ENCODE data around the gene ATP8B3. TPM values are rescaled to one million over a fixed set of nuclear protein-coding genes. Genes with fewer than 3 reads are reported as not detected.

Gene ATP8B3
- total and polyA plus RNA-seq, 2 experiments from 2014 or later: 2.1 to 6.0 TPM

- no peaks in the 10 kb centered on the region for H3K79me2 ChIP-seq (replicated peaks; ENCODE audit: insufficient read depth)
These were observed 55.2 kb downstream of the ATP8B3 start for GRCh38 chr19:1756705-1757465.

GRCh38 chr19:1756264-1756663 lies 55.8 kb downstream of the ATP8B3 start:
- TF ChIP-seq ETS1 (IDR thresholded peaks at IDR 0.05) (no peak), EZH2 (IDR thresholded peaks at IDR 0.05; ENCODE audit: low read depth, unreplicated experiment) (peak; percentile 83)
- Mint-ChIP-seq H3K27ac (no peak overlapping the region), H3K9me3 (peaks cover 3% of the 10 kb centered on the region; the same call in 1 of the 3 replicates), H3K36me3 (ENCODE audit: low read depth) (no peaks in the 10 kb centered on the region), H3K4me3 (no peak overlapping the region), H3K27me3 (ENCODE audit: insufficient read depth, low read depth, poor library complexity) (peaks cover 87% of the 10 kb centered on the region), H3K4me1 (peaks cover 15% of the 10 kb centered on the region)
- H3K4me1 ChIP-seq (ENCODE audit: insufficient read depth): peaks cover 13% of the 10 kb centered on the region; the same call in 1 of the 2 replicates
- H3F3A ChIP-seq (replicated peaks; ENCODE audit: low read depth): peaks cover 17% of the 10 kb centered on the region
- H3K36me3 ChIP-seq (ENCODE audit: insufficient read depth): no peaks in the 10 kb centered on the region
- H2AFZ ChIP-seq: no peak overlapping the region
- ATAC-seq (no peak), DNase-seq (ENCODE audit: low spot score) (no peak)
- H3K4me2 ChIP-seq: peak overlapping the region; percentile 71; the same call in 1 of the 2 replicates
- peak overlapping the region; percentile 43; the same call in 1 of the 2 replicates for H3K4me3 ChIP-seq
- H3K9me2 ChIP-seq (ENCODE audit: insufficient read depth): no peaks in the 10 kb centered on the region
- peaks cover 92% of the 10 kb centered on the region for H3K27me3 ChIP-seq (ENCODE audit: insufficient read depth)
- peaks cover 14% of the 10 kb centered on the region; the same call in 1 of the 2 replicates for H4K20me1 ChIP-seq (replicated peaks; ENCODE audit: insufficient read depth)
- no peak overlapping the region for H3K27ac ChIP-seq (ENCODE audit: low read depth)
- H3K79me2 ChIP-seq (replicated peaks; ENCODE audit: insufficient read depth): no peaks in the 10 kb centered on the region

More at GRCh38 chr19:1756705-1757465, 55.2 kb downstream of the ATP8B3 start:
- no peak overlapping the region for H2AFZ ChIP-seq
- peaks cover 14% of the 10 kb centered on the region for H3K4me1 Mint-ChIP-seq
- no peak for DNase-seq (ENCODE audit: low spot score)
- peaks cover 92% of the 10 kb centered on the region for H3K27me3 ChIP-seq (ENCODE audit: insufficient read depth)
- H3K9me2 ChIP-seq (ENCODE audit: insufficient read depth): no peaks in the 10 kb centered on the region
- peaks cover 16% of the 10 kb centered on the region for H3F3A ChIP-seq (replicated peaks; ENCODE audit: low read depth)
- ATAC-seq: no peak
- H3K36me3 ChIP-seq (ENCODE audit: insufficient read depth): no peaks in the 10 kb centered on the region
- H3K9me3 Mint-ChIP-seq: peaks cover 5% of the 10 kb centered on the region; the same call in 1 of the 3 replicates
- H3K27ac ChIP-seq (ENCODE audit: low read depth): no peak overlapping the region
- H3K4me2 ChIP-seq: 0 out of 2 replicates have a peak overlapping the region, but pooled peaks have one; percentile 68
- H3K4me3 ChIP-seq: no peak overlapping the region
- H3K4me1 ChIP-seq (ENCODE audit: insufficient read depth): peaks cover 11% of the 10 kb centered on the region; the same call in 1 of the 2 replicates
- peaks cover 19% of the 10 kb centered on the region; the same call in 1 of the 2 replicates for H4K20me1 ChIP-seq (replicated peaks; ENCODE audit: insufficient read depth)
- H3K4me3 Mint-ChIP-seq: peak overlapping the region; percentile 40; the same call in 1 of the 3 replicates
- no peak overlapping the region for H3K27ac Mint-ChIP-seq
- H3K27me3 Mint-ChIP-seq (ENCODE audit: insufficient read depth, low read depth, poor library complexity): peaks cover 87% of the 10 kb centered on the region
- TF ChIP-seq CREB1 (CRISPR knock-in tag; IDR thresholded peaks at IDR 0.05; ENCODE audit: low read depth) (no peak), EZH2 (IDR thresholded peaks at IDR 0.05; ENCODE audit: low read depth, unreplicated experiment) (peak; percentile 82)
- H3K36me3 Mint-ChIP-seq (ENCODE audit: low read depth): no peaks in the 10 kb centered on the region

GRCh38 chr19:1755467-1756171 lies 56.5 kb downstream of the ATP8B3 start:
- Mint-ChIP-seq H3K27me3 (ENCODE audit: insufficient read depth, low read depth, poor library complexity) (peaks cover 87% of the 10 kb centered on the region), H3K4me1 (peaks cover 15% of the 10 kb centered on the region), H3K27ac (no peak overlapping the region), H3K9me3 (no peaks in the 10 kb centered on the region; the same call in 2 of the 3 replicates), H3K4me3 (peak overlapping the region; percentile 63), H3K36me3 (ENCODE audit: low read depth) (no peaks in the 10 kb centered on the region)
- Histone ChIP-seq H3K4me1 (ENCODE audit: insufficient read depth) (peaks cover 14% of the 10 kb centered on the region; the same call in 1 of the 2 replicates), H3K4me2 (peak overlapping the region; percentile 71), H3K27ac (ENCODE audit: low read depth) (no peak overlapping the region), H3K27me3 (ENCODE audit: insufficient read depth) (peaks cover 92% of the 10 kb centered on the region), H4K20me1 (replicated peaks; ENCODE audit: insufficient read depth) (peaks cover 15% of the 10 kb centered on the region; the same call in 1 of the 2 replicates), H3K4me3 (peak overlapping the region; percentile 43), H3F3A (replicated peaks; ENCODE audit: low read depth) (peaks cover 17% of the 10 kb centered on the region), H3K79me2 (replicated peaks; ENCODE audit: insufficient read depth) (no peaks in the 10 kb centered on the region), H3K9me2 (ENCODE audit: insufficient read depth) (no peaks in the 10 kb centered on the region), H3K36me3 (ENCODE audit: insufficient read depth) (no peaks in the 10 kb centered on the region), H2AFZ (no peak overlapping the region)
- no peak for DNase-seq (ENCODE audit: low spot score)
- ATAC-seq: peak; percentile 4
- TF ChIP-seq NANOG (IDR thresholded peaks at IDR 0.05; ENCODE audit: borderline replicate concordance) (no peak), EZH2phosphoT487 (IDR thresholded peaks at IDR 0.05; ENCODE audit: unreplicated experiment) (no peak), ZNF331 (CRISPR knock-in tag; IDR thresholded peaks at IDR 0.05; ENCODE audit: low read depth) (no peak), POLR2AphosphoS5 (IDR thresholded peaks at IDR 0.05; ENCODE audit: low read depth) (no peak)

Measured in GM23338 (cell line).